ENCODE results near the gene TMTC2. TPM values are rescaled to one million over a fixed set of nuclear protein-coding genes. Genes with fewer than 3 reads are reported as not detected.

Gene TMTC2
- total RNA-seq = 1 to 10 TPM; 2.9 to 3.2 TPM

DNA sequence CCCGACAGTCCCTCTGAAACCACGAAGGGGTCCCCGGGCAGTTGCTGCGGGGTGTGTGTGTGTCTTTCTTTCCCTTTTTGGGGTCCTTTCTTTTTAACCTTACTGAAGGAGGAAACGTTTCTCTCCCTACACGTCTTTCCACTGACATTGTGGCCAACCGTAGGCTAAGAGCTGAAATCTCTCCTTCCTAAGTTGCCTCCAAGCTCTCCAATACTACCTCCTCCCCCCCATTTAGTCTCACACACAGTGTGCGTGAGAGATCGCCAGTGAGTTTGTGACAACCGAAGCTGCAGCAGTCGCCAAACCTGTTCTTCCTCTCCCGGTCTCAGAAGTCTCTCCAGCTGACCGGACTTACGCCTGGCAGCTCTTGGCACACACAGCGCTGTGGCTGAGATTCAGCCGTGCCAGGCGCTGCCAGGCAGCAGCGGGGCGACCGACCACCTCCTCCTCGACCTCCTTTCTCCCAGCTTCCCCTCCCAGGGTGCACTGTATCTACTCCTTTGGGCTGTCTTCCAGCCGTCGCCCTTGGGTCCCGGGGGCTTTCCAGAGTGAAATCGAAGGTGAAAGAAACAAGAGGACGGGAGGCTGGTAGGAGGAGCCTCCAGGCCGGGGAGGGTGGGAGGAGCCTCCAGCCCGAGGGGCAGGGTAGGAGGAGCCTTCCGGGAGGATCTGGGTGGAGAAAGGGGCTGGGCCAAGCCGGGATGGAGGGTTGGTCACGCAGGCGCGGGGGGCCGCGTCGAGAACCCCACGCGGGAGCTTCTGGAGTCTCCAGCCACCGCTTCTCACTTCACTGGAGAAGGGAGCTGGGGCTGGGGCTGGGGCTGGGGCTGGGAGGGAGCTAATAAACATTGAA is at the start of gene TMTC2:
TMTC2 (plus strand) TSS at position 739 of the 853 bp plus-strand sequence.
- peak within 1 kb of the TSS; percentile 76 to 83 for H3K4me3 ChIP-seq
- peak; percentile 89 for DNase-seq (ENCODE audit: low spot score)
- no peaks in the 10 kb centered on the region for H3K9me3 ChIP-seq
- H3K36me3 ChIP-seq = no peaks in the 10 kb centered on the region
- peak within 1 kb of the TSS; percentile 86 to 89 for H3K27ac ChIP-seq
- peaks cover 0 to 19% of the 10 kb centered on the region in 2 donors for H3K4me1 ChIP-seq
- no peaks in the 10 kb centered on the region for H3K27me3 ChIP-seq
- no peak for TF ChIP-seq CTCF (IDR thresholded peaks at IDR 0.05)

- no peak for DNase-seq (ENCODE audit: low spot score)
- Histone ChIP-seq H3K4me1 (no peaks in the 10 kb centered on the region), H3K4me3 (no peak overlapping the region), H3K27ac (no peak overlapping the region), H3K9me3 (peaks cover 0 to 11% of the 10 kb centered on the region in 2 donors), H3K27me3 (no peaks in the 10 kb centered on the region), H3K36me3 (no peaks in the 10 kb centered on the region)
- no peak for TF ChIP-seq CTCF (IDR thresholded peaks at IDR 0.05)
Observed at GRCh38 chr12:82638324-82638723, 48.4 kb upstream of the TMTC2 start.

GRCh38 chr12:82644896-82645295 is 41.8 kb upstream of the TMTC2 start:
- no peaks in the 10 kb centered on the region for H3K36me3 ChIP-seq
- H3K4me1 ChIP-seq = no peaks in the 10 kb centered on the region
- no peaks in the 10 kb centered on the region for H3K27me3 ChIP-seq
- no peak overlapping the region for H3K27ac ChIP-seq
- no peaks in the 10 kb centered on the region for H3K9me3 ChIP-seq
- no peak for DNase-seq (ENCODE audit: low spot score)
- TF ChIP-seq CTCF (IDR thresholded peaks at IDR 0.05) = no peak
- no peak overlapping the region for H3K4me3 ChIP-seq

- Histone ChIP-seq H3K36me3 (no peaks in the 10 kb centered on the region), H3K27ac (no peak overlapping the region), H3K4me1 (peaks cover 0 to under 1% of the 10 kb centered on the region in 2 donors), H3K4me3 (no peak overlapping the region), H3K9me3 (no peaks in the 10 kb centered on the region), H3K27me3 (no peaks in the 10 kb centered on the region)
- no peak for DNase-seq (ENCODE audit: low spot score)
- no peak for TF ChIP-seq CTCF (IDR thresholded peaks at IDR 0.05)
Observed at GRCh38 chr12:82645414-82645813, 41.3 kb upstream of the TMTC2 start.

DNA sequence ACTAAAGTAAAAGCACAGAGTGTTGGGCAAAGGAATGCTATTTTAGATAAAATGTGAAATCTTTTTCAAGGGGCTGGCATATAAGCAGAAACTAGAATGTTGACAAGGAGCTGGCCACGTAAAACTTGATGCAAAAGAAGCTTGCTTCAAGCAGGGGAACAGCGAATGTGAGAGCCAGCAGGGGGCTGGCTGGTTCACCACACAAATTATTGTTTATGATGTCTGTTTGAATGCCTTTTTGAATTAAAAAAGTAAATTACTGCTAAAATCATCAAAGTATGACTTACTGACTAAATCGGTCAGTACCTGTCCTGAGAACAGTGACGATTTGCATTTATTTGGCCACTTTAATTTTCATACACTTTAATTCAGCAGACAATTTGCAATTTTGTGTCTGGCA is 38.9 kb upstream of the TMTC2 start:
- Histone ChIP-seq H3K36me3 (no peaks in the 10 kb centered on the region), H3K9me3 (no peaks in the 10 kb centered on the region), H3K27me3 (no peaks in the 10 kb centered on the region), H3K4me3 (no peak overlapping the region), H3K4me1 (peaks cover 0 to 8% of the 10 kb centered on the region in 2 donors), H3K27ac (no peak overlapping the region)
- no peak for DNase-seq (ENCODE audit: low spot score)
- TF ChIP-seq CTCF (IDR thresholded peaks at IDR 0.05) = no peak
